Smooth muscle cell (in vitro differentiated cells): ENCODE results near the gene C1QTNF4. TPM values are rescaled to one million over a fixed set of nuclear protein-coding genes. Genes with fewer than 3 reads are reported as not detected.
A peak's percentile ranks its signal among the peaks of the same experiment; 100 is the strongest.

ENCODE experiments used
- DNase-seq: peaks from one replicate; lab custom pipeline; 2025; ENCODE audit not compliant: unreplicated experiment; lab: John Stamatoyannopoulos, UW
- H2AFZ ChIP-seq: fragments of 200-600 bp; sonication (generic); 2 replicates; pipeline ENCODE4 v1.6.0; 2016; ENCODE audit warnings: antibody characterized with exemption, low read depth, mild to moderate bottlenecking
- H3F3A ChIP-seq: fragments of 200-600 bp; sonication (generic); 2 replicates; pipeline ENCODE4 v1.6.0; 2017; ENCODE audit warnings: antibody characterized with exemption, low read depth
- H3K27ac ChIP-seq: fragments of 200-600 bp; sonication (generic); 2 replicates; pipeline ENCODE4 v1.5.1; 2016; ENCODE audit warnings: low read depth, mild to moderate bottlenecking
- H3K27me3 ChIP-seq: fragments of 200-600 bp; sonication (generic); 2 replicates; pipeline ENCODE4 v1.6.1; 2016; ENCODE audit warnings: low read depth, mild to moderate bottlenecking
- H3K36me3 ChIP-seq: fragments of 200-600 bp; sonication (generic); 2 replicates; pipeline ENCODE4 v1.5.1; 2016; ENCODE audit warnings: low read depth
- H3K4me1 ChIP-seq: fragments of 200-600 bp; sonication (generic); 2 replicates; pipeline ENCODE4 v1.5.1; 2016; ENCODE audit warnings: low read depth
- H3K4me2 ChIP-seq: fragments of 200-600 bp; sonication (generic); 2 replicates; pipeline ENCODE4 v1.6.0; 2016; ENCODE audit warnings: mild to moderate bottlenecking
- H3K4me3 ChIP-seq: fragments of 200-600 bp; sonication (generic); 2 replicates; pipeline ENCODE4 v1.5.1; 2016; ENCODE audit warnings: mild to moderate bottlenecking
- H3K79me2 ChIP-seq: fragments of 200-600 bp; sonication (generic); 2 replicates; pipeline ENCODE4 v1.6.0; 2016; ENCODE audit warnings: low read depth, mild to moderate bottlenecking
- H3K9ac ChIP-seq: fragments of 200-600 bp; sonication (generic); 2 replicates; pipeline ENCODE4 v1.6.0; 2016; ENCODE audit warnings: low read depth
- H3K9me3 ChIP-seq: fragments of 200-600 bp; sonication (generic); replicated peaks from 2 replicates; pipeline ENCODE4 v1.5.1; 2016; ENCODE audit warnings: low read depth
- H4K20me1 ChIP-seq: fragments of 200-600 bp; sonication (generic); 2 replicates; pipeline ENCODE4 v1.6.0; 2016; ENCODE audit warnings: low read depth
- whole genome bisulfite sequencing: methylation state at CpG from one replicate; pipeline ENCODE4 v1.1.7; 2016; ENCODE audit warnings: low lambda C conversion rate; 5-methylcytosine and 5-hydroxymethylcytosine counted together
- polyA plus RNA-seq: library from polyadenylated mRNA; unstranded; fragments of >200 nt; fragmentation: Nextera tagmentation; extraction: Ambion mirVana; gene quantifications from 2 replicates; pipeline ENCODE4 v1.2.1, GENCODE V29; 2016
- total RNA-seq: library from RNA; depleted of rRNA; stranded (reverse); fragments of >200 nt; gene quantifications from 2 replicates; pipeline ENCODE4 v1.2.3, GENCODE V29; 2014
- TF ChIP-seq, protein P1 (sequence below): fragments of 200-600 bp; sonication (generic); IDR thresholded peaks from 2 replicates; pipeline ENCODE4 v1.5.1; 2017; ENCODE audit warnings: borderline replicate concordance, mild to moderate bottlenecking, antibody characterized with exemption; ENCODE audit not compliant: insufficient read depth, poor library complexity, severe bottlenecking

Gene C1QTNF4
- total and polyA plus RNA-seq, 2 experiments from 2014 or later: 1.0 to 1.3 TPM

DNA sequence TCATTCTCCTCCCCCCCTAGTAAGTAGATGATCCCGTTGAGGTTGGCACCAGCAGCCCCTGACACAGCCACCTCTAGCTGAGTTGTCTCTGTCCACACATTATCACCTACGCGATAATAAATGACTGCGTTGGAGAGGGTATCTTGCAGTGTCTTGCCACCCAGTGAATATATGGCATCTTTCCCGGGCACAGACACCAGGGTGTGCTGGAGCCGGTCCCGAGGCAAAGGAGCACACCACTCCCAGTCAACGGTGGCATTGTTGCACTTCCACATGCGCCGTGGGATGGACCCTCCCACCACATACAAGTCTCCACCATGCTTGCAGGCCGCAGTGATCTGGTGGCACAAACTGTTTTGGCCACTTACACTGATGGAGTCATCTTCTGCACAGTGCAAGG, 20.9 kb downstream of the C1QTNF4 start:
- WGBS: 95% methylated on average over 11 of the region's 11 CpGs
- Histone ChIP-seq H2AFZ (no peak overlapping the region), H4K20me1 (peaks cover 6% of the 10 kb centered on the region), H3K79me2 (peaks cover 40% of the 10 kb centered on the region), H3K9ac (no peak overlapping the region), H3K9me3 (no peaks in the 10 kb centered on the region), H3K36me3 (no peaks in the 10 kb centered on the region), H3K4me3 (no peak overlapping the region), H3F3A (no peaks in the 10 kb centered on the region), H3K4me2 (no peak overlapping the region), H3K27ac (no peak overlapping the region), H3K27me3 (no peaks in the 10 kb centered on the region), H3K4me1 (peaks cover 7% of the 10 kb centered on the region)
- DNase-seq: no peak
- TF ChIP-seq, protein P1, sequence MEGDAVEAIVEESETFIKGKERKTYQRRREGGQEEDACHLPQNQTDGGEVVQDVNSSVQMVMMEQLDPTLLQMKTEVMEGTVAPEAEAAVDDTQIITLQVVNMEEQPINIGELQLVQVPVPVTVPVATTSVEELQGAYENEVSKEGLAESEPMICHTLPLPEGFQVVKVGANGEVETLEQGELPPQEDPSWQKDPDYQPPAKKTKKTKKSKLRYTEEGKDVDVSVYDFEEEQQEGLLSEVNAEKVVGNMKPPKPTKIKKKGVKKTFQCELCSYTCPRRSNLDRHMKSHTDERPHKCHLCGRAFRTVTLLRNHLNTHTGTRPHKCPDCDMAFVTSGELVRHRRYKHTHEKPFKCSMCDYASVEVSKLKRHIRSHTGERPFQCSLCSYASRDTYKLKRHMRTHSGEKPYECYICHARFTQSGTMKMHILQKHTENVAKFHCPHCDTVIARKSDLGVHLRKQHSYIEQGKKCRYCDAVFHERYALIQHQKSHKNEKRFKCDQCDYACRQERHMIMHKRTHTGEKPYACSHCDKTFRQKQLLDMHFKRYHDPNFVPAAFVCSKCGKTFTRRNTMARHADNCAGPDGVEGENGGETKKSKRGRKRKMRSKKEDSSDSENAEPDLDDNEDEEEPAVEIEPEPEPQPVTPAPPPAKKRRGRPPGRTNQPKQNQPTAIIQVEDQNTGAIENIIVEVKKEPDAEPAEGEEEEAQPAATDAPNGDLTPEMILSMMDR: no peak

DNA sequence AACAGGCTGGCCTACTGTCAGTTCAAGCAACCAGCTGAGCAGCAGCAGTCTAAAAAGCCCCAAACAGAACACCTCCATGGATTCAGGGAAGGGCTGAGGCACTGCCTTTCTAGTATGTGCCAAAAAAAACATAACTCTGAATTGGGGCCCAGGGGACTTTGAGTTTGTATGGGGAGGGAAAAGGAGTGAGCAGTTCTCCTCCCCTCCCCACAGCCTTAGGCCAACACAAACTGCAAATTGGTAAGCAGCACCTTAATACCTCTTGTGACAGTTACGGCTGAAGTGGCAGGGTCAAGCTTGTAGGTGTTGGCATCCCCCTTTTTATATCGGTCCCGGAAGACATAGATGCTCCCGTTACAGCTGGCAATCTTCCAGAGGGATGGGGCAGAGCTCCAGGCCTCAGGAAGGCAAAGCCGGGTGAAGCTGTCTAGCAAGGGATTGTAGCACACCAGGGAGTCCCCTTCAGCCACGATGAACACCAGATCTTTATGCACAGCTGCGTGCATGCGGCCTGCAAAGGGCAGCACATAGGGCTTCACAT, 21.4 kb downstream of the C1QTNF4 start:
- Histone ChIP-seq H3K9ac (no peak overlapping the region), H3K4me3 (no peak overlapping the region), H3K27me3 (no peaks in the 10 kb centered on the region), H2AFZ (no peak overlapping the region), H3F3A (no peaks in the 10 kb centered on the region), H3K4me1 (peaks cover 2% of the 10 kb centered on the region), H3K79me2 (peaks cover 39% of the 10 kb centered on the region), H3K36me3 (no peaks in the 10 kb centered on the region), H3K9me3 (no peaks in the 10 kb centered on the region), H4K20me1 (peaks cover 6% of the 10 kb centered on the region), H3K27ac (peak overlapping the region; percentile 17), H3K4me2 (no peak overlapping the region)
- WGBS: 97% methylated on average over 8 of the region's 8 CpGs
- TF ChIP-seq, protein P1: no peak
- no peak for DNase-seq

DNA sequence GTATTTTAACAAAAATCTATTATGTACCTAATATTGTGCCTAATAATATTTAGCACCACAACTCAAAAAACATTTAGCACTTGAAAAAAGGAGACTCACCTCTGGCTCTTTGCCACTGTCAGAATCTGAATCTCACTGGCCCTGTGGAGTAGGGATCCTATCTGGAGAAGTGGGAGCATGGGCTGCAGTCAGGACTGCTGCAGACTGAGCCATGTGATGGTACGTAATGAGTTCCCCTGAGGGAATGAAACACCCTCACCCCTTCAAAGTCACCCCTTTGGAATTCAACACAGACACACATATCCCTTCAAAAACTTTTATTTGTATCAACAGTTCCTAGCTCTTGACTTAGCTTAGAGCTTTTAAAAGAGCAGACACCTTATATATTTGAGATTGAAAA, 22.3 kb downstream of the C1QTNF4 start:
- peaks cover 6% of the 10 kb centered on the region for H4K20me1 ChIP-seq

More for the DNA sequence above, 22.3 kb downstream of the C1QTNF4 start:
- Histone ChIP-seq H3K27ac (peak overlapping the region; percentile 17), H3K27me3 (no peaks in the 10 kb centered on the region), H3K36me3 (no peaks in the 10 kb centered on the region), H3K4me1 (no peaks in the 10 kb centered on the region), H3K4me2 (no peak overlapping the region), H3K79me2 (peaks cover 38% of the 10 kb centered on the region), H2AFZ (no peak overlapping the region), H3F3A (no peaks in the 10 kb centered on the region), H3K4me3 (no peak overlapping the region), H3K9ac (no peak overlapping the region), H3K9me3 (no peaks in the 10 kb centered on the region)
- TF ChIP-seq, protein P1: no peak
- WGBS: 77% methylated on average over 1 of the region's 1 CpG
- DNase-seq: no peak
